DOHH2 (cell line): ENCODE data around the gene LTA.

Source experiments
- H3F3A ChIP-seq: fragments of 200-600 bp; sonication (generic), shearing (Covaris generic); 2 replicates; pipeline ENCODE4 v1.6.0; 2016; ENCODE audit warnings: antibody characterized with exemption, mild to moderate bottlenecking; ENCODE audit not compliant: control insufficient read depth, insufficient read depth
- H3K27ac ChIP-seq: fragments of 200-600 bp; sonication (generic); 2 replicates; pipeline ENCODE4 v1.5.1; 2014; ENCODE audit warnings: low read depth, mild to moderate bottlenecking, low read length, moderate library complexity
- H3K27me3 ChIP-seq: fragments of 200-600 bp; sonication (generic); 2 replicates; pipeline ENCODE4 v1.6.1; 2014; ENCODE audit warnings: mild to moderate bottlenecking, low read length, mixed read lengths; ENCODE audit not compliant: control insufficient read depth
- H3K36me3 ChIP-seq: fragments of 200-600 bp; sonication (generic); 2 replicates; pipeline ENCODE4 v1.6.1; 2014; ENCODE audit warnings: mild to moderate bottlenecking, low read length, moderate library complexity, mixed read lengths; ENCODE audit not compliant: control insufficient read depth
- H3K4me1 ChIP-seq: fragments of 200-600 bp; sonication (generic); 2 replicates; pipeline ENCODE4 v1.6.1; 2014; ENCODE audit warnings: mild to moderate bottlenecking, low read length, mixed read lengths; ENCODE audit not compliant: control insufficient read depth
- H3K4me2 ChIP-seq: fragments of 200-600 bp; sonication (generic); 2 replicates; pipeline ENCODE4 v1.6.0; 2014; ENCODE audit warnings: mild to moderate bottlenecking, low read length, moderate library complexity
- H3K4me3 ChIP-seq: fragments of 200-600 bp; sonication (generic); 2 replicates; pipeline ENCODE4 v1.5.1; 2014; ENCODE audit warnings: mild to moderate bottlenecking, low read length, mixed read lengths
- H3K79me2 ChIP-seq: fragments of 200-600 bp; sonication (generic); 2 replicates; pipeline ENCODE4 v1.6.1; 2014; ENCODE audit warnings: mild to moderate bottlenecking, low read length, mixed read lengths; ENCODE audit not compliant: control insufficient read depth
- H3K9me2 ChIP-seq: fragments of 200-600 bp; sonication (generic); replicated peaks from 2 replicates; pipeline ENCODE4 v1.6.1; 2014; ENCODE audit warnings: mild to moderate bottlenecking, low read length, mixed read lengths; ENCODE audit not compliant: control insufficient read depth
- H3K9me3 ChIP-seq: fragments of 200-600 bp; sonication (generic); 2 replicates; pipeline ENCODE4 v1.6.1; 2014; ENCODE audit warnings: antibody characterized with exemption, low read length, mixed read lengths; ENCODE audit not compliant: control insufficient read depth, insufficient read depth
- H4K20me1 ChIP-seq: fragments of 200-600 bp; sonication (generic); 2 replicates; pipeline ENCODE4 v1.6.0; 2014; ENCODE audit warnings: low read depth, mild to moderate bottlenecking, antibody characterized with exemption, low read length, moderate library complexity; ENCODE audit not compliant: control insufficient read depth, insufficient read depth
- EZH2phosphoT487 ChIP-seq: fragments of 200-600 bp; sonication (generic); IDR thresholded peaks from 2 replicates; pipeline ENCODE4 v1.6.1; 2017; ENCODE audit warnings: borderline replicate concordance, mild to moderate bottlenecking, antibody characterized with exemption, low read length, moderate library complexity, mixed read lengths
- TF ChIP-seq, protein P1 (sequence below): fragments of 200-600 bp; sonication (generic); IDR thresholded peaks from one replicate; pipeline ENCODE4 v1.5.1; 2014; ENCODE audit warnings: antibody characterized with exemption, mild to moderate bottlenecking, low read depth, low read length; ENCODE audit not compliant: poor library complexity, severe bottlenecking

LTA gene

GRCh38 chr6:31572041-31572911 is at the start of gene LTA:
TSS of gene LTA (plus strand) at chr6:31572289. CDS start at chr6:31572743, 454 bp downstream.
- H3K4me3 ChIP-seq, result peak within 1 kb of the TSS; percentile 38
- H3K4me1 ChIP-seq, result peaks cover 84% of the 10 kb centered on the region
- H3K27ac ChIP-seq, result no peak within 1 kb of the TSS
- no peaks in the 10 kb centered on the region for H3K9me3 ChIP-seq
- TF ChIP-seq, protein P1, sequence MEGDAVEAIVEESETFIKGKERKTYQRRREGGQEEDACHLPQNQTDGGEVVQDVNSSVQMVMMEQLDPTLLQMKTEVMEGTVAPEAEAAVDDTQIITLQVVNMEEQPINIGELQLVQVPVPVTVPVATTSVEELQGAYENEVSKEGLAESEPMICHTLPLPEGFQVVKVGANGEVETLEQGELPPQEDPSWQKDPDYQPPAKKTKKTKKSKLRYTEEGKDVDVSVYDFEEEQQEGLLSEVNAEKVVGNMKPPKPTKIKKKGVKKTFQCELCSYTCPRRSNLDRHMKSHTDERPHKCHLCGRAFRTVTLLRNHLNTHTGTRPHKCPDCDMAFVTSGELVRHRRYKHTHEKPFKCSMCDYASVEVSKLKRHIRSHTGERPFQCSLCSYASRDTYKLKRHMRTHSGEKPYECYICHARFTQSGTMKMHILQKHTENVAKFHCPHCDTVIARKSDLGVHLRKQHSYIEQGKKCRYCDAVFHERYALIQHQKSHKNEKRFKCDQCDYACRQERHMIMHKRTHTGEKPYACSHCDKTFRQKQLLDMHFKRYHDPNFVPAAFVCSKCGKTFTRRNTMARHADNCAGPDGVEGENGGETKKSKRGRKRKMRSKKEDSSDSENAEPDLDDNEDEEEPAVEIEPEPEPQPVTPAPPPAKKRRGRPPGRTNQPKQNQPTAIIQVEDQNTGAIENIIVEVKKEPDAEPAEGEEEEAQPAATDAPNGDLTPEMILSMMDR, result no peak
- no peak for TF ChIP-seq EZH2phosphoT487
- H3F3A ChIP-seq, result peaks cover 18% of the 10 kb centered on the region
- H3K9me2 ChIP-seq, result no peaks in the 10 kb centered on the region
- no peaks in the 10 kb centered on the region for H3K36me3 ChIP-seq
- peak within 1 kb of the TSS; percentile 58 for H3K4me2 ChIP-seq
- no peaks in the 10 kb centered on the region for H4K20me1 ChIP-seq
- H3K79me2 ChIP-seq, result no peaks in the 10 kb centered on the region
- H3K27me3 ChIP-seq, result peaks cover 83% of the 10 kb centered on the region

DNA sequence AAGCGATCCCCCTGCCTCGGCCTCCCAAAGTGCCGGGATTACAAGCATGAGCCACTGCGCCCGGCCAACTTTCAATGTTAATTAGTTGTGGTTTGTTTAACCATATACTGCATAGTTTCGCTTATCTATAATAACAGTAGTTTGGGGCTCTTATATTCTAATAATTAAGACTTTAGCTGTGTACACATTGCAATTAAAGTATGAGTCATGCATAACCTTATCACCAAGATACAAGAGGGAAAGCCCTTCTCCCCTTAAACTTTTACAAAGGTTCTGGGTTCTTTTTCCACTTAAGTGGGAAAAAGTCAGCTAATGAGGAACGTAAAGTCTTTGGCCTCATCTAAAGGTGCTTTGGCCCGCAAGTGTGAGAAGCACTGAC is 46.5 kb upstream of the LTA start:
- Histone ChIP-seq H3K9me2 (no peaks in the 10 kb centered on the region), H3K4me3 (no peak overlapping the region), H3K27ac (no peak overlapping the region), H3K79me2 (no peaks in the 10 kb centered on the region), H3K27me3 (no peaks in the 10 kb centered on the region), H4K20me1 (peaks cover under 1% of the 10 kb centered on the region; the same call in 1 of the 2 replicates), H3K4me1 (no peaks in the 10 kb centered on the region), H3F3A (peaks cover 24% of the 10 kb centered on the region), H3K9me3 (no peaks in the 10 kb centered on the region), H3K4me2 (no peak overlapping the region), H3K36me3 (peaks cover 16% of the 10 kb centered on the region)
- no peak for TF ChIP-seq EZH2phosphoT487
- TF ChIP-seq, protein P1, result no peak

DNA sequence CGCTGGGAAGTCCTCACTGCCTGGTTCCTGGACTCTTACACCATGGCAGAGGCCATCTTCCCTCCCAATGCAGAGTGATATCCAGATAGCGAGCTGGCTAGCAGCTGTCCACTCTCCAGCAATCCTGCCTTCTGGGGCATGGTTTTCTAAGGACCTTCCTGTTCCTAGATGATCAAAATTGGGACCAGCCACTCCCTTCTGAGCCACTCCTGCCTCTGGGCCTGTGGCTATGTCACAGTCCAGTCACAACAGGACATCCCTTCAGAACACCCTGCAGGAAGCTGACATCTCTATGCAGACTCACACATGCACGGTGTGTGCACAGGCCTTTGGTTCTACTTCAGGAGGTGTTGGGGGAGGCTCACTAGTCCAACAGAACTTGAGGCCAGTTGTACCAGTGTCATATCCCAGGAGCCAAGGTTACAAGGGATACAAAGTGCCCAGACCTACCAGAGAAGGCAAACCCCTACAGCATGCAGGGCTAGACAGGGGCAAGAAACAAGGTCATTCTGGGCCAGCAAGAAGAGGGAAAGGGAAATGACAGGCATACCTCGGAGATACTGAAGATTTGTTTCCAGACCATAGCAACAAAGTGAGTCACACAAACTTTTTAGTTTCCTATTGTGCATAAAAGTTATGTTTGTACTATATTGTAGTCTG is 46.0 kb upstream of the LTA start:
- no peaks in the 10 kb centered on the region for H3K79me2 ChIP-seq
- peaks cover 5% of the 10 kb centered on the region; the same call in 1 of the 2 replicates for H4K20me1 ChIP-seq
- H3K4me1 ChIP-seq, result no peaks in the 10 kb centered on the region
- H3K27ac ChIP-seq, result no peak overlapping the region
- peaks cover 30% of the 10 kb centered on the region for H3F3A ChIP-seq
- TF ChIP-seq EZH2phosphoT487, result no peak
- TF ChIP-seq, protein P1, result no peak
- H3K27me3 ChIP-seq, result no peaks in the 10 kb centered on the region
- no peaks in the 10 kb centered on the region for H3K9me2 ChIP-seq
- no peak overlapping the region for H3K4me2 ChIP-seq
- H3K36me3 ChIP-seq, result peaks cover 21% of the 10 kb centered on the region
- H3K4me3 ChIP-seq, result no peak overlapping the region
- H3K9me3 ChIP-seq, result no peaks in the 10 kb centered on the region
